Effector CD4-positive, alpha-beta T cell (primary cell): ENCODE results near the gene SLC13A3.

Source experiments
- DNase-seq: peaks from one replicate; pipeline ENCODE4 v3.0.0-alpha.2; 2020

Gene SLC13A3

GRCh38 chr20:46519471-46520068, 131.7 kb downstream of the SLC13A3 start:
- no peak for DNase-seq

GRCh38 chr20:46512943-46513844, 138.1 kb downstream of the SLC13A3 start, which contains the start of gene ZNF334:
Gene ZNF334 (minus strand): TSS chr20:46513559. CDS start chr20:46512102, 1,457 bp downstream.
- DNase-seq: no peak

GRCh38 chr20:46509523-46509922, 141.7 kb downstream of the SLC13A3 start:
- DNase-seq: no peak
